GM11168 (cell line): ENCODE data around the gene KDM6B.

Experiments
- in situ Hi-C: fragments of 300-500 bp; cut with MboI; formaldehyde crosslinking; loops from one replicate; pipeline ENCODE4 v1.12.0; 2022; ENCODE audit warnings: low sequenced_read_pairs; ENCODE audit not compliant: unreplicated experiment

KDM6B gene

DNA sequence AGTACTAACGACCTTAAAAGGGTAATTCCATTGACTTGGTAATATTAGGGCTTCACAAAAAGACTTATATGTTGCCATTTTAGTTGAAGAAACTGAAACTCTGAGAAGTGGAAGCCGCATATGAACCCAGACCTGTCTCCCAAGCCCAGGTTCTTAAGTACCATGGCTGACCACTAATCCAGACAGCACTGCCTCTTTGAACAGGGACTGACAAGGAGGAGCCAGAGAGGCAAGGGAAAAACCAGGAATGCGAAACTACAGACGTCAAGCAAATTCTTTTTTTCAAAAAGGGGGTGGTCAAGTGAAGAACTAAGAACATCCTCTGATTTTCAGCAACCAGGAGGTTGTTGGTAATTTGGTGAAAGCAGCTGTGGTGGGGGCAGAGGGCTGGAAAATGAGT is 39.0 kb downstream of the KDM6B start:
- in situ Hi-C loops: no loop called here

- in situ Hi-C loops: no loop called here
These were observed 41.9 kb downstream of the KDM6B start for GRCh38 chr17:7875804-7876370.

GRCh38 chr17:7878234-7878633 is 44.2 kb downstream of the KDM6B start:
- in situ Hi-C loops: no loop called here

DNA sequence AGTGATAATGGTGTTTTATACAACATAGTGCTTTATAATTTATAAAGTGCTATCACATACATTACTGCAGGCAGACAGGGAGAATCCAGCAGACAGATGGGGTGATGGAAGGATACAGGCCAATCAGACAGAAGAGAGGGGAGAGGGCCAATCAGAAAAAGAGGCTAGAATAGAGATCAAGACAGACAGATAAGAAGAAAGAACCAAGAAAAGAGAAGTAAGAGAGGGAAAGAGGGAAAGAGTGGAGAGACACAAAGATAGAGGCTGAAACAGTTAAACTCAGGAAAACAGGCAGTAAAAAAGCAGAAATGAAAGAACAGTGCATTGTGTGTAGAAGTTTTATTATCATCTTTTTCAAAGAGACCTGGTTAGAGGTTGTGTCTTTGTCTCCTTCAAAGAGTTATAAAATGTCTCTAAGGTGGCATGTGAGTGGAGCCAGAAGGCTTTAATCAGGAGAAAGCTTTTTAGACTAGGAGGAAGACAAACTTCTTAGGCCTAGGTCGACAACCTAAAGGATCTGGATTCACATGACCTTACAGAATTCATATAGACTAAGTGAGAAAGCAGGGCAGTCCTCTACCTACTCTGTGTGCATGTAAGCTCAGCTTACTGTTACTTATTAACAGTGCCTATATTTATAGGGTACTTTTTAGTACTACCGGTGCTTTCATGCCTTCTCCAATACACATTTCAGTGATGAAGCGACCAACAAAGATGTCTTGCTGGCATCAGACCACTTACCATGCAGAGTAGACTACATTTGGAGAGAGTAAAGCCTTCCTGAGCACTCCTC is 46.3 kb downstream of the KDM6B start:
- in situ Hi-C loops: no loop called here

DNA sequence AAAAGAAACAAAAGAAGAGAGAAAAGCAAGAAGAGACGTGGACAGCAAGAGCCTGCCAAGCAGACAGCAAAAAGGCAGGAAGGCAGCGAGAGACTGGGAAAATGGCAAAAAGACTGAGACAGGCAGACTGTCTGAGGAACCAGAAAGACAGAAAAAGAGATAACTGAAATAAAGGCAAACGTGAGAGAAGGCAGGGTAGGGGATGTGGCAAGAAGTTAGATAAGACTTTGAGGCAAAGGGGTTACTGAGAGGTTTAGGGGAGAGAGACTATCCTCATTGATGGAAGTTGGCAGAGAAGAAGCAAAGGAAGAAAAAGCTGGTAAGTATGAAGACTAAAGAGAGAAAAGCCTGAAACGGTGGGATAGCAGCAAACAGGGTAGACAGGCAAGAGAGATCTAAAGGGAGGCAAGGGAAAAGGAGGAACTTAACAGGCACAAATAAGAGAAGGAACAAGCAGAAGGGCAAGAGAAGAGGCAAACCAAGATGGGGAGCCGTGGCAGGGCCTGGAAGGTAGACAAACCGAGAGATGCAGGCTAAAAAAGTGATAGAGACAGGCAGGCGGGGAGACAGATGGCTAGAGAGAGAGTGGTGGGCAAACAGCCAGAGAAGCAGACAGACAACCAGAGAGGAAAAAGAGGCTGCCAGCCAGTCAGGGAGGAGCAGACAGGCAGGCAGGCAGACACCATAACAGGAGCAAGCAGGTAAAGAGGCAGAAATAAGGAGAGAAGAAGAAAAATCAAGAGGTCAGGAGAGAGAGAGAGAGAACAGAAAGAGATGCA is 47.4 kb downstream of the KDM6B start:
- in situ Hi-C loops: no loop called here

DNA sequence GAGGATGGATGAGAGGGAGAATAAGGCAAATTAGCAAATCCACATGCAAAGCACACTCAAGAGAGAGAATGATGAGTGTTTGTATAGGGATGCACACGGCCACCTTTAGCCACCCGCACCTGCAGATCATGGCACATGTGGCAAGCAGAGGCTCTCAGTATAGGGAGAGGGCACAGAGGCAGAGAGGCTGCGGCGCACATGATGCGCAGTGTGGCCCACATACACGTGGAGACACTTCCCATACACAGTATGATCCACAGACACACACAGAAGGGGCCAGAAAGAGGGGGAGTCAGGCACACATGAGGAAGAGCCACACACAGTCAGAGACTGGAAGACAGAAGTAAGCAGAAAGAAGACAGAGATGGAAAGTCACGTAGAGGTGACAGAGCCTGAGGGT is 48.1 kb downstream of the KDM6B start:
- in situ Hi-C loops: no loop called here

GRCh38 chr17:7882629-7883028 is 48.6 kb downstream of the KDM6B start:
- in situ Hi-C loops: no loop called here
